SK-N-SH (cell line): ENCODE data around the gene RAB10. TPM values are rescaled to one million over a fixed set of nuclear protein-coding genes. Genes with fewer than 3 reads are reported as not detected.

Experiments
- CTCF ChIA-PET: fragments of 300-600, 350-600 bp; formaldehyde crosslinking; extraction: SDS; loops from one replicate; lab custom pipeline; 2021; lab: Yijun Ruan, JAX
- POLR2A ChIA-PET: fragments of 350-600 bp; sonication (Branson Sonifier 250); formaldehyde crosslinking; extraction: SDS; loops from one replicate; lab custom pipeline; 2020; ENCODE audit warnings: antibody characterized with exemption, inconsistent platforms; lab: Yijun Ruan, JAX
- DNase-seq: peaks from one replicate; pipeline ENCODE4 v3.0.0; 2012
- H2AFZ ChIP-seq: fragments of 200-600 bp; sonication (generic); 2 replicates; pipeline ENCODE4 v1.8.1; 2016; ENCODE audit warnings: antibody characterized with exemption, mild to moderate bottlenecking, low read depth
- H3F3A ChIP-seq: fragments of 200-600 bp; sonication (generic); replicated peaks from 2 replicates; pipeline ENCODE3; 2016; ENCODE audit warnings: antibody characterized with exemption, mild to moderate bottlenecking; ENCODE audit not compliant: insufficient read depth
- H3K27ac ChIP-seq, 2 experiments: fragments of 200-500 bp in 1 of 2; fragments of 200-600 bp in 1 of 2; sonication (Bioruptor generic) in 1 of 2; sonication (generic), shearing (Covaris generic) in 1 of 2; 2 replicates each; pipeline versions ENCODE4 v1.5.1 to v1.6.1; 2014 to 2016; ENCODE audit warnings: low read depth in 2 of 2, inconsistent platforms in 1 of 2, low read length in 1 of 2, mild to moderate bottlenecking in 1 of 2, mixed read lengths in 1 of 2
- H3K27me3 ChIP-seq: fragments of 200-600 bp; sonication (generic), shearing (Covaris generic); 2 replicates; pipeline ENCODE4 v1.6.1; 2016; ENCODE audit warnings: mixed run types; ENCODE audit not compliant: insufficient read depth
- H3K36me3 ChIP-seq, 2 experiments: fragments of 200-500 bp in 1 of 2; fragments of 200-600 bp in 1 of 2; sonication (Bioruptor generic) in 1 of 2; sonication (generic) in 1 of 2; replicated peaks in 1 of 2; 2 replicates each; pipeline versions ENCODE3 to v1.5.1; 2014 to 2016; ENCODE audit warnings: low read length in 1 of 2, mild to moderate bottlenecking in 1 of 2; ENCODE audit not compliant: insufficient read depth in 2 of 2, control insufficient read depth in 1 of 2
- H3K4me1 ChIP-seq, 2 experiments: fragments of 200-500 bp in 1 of 2; fragments of 200-600 bp in 1 of 2; sonication (Bioruptor generic) in 1 of 2; sonication (generic), shearing (Covaris generic) in 1 of 2; 2 replicates each; pipeline versions ENCODE4 v1.5.1 to v1.6.1; 2014 to 2016; ENCODE audit warnings: low read depth in 1 of 2, low read length in 1 of 2, mixed run types in 1 of 2; ENCODE audit not compliant: insufficient read depth in 2 of 2, control insufficient read depth in 1 of 2
- H3K4me2 ChIP-seq: fragments of 200-600 bp; sonication (generic), shearing (Covaris generic); 2 replicates; pipeline ENCODE4 v1.6.1; 2017; ENCODE audit warnings: mixed run types
- H3K4me3 ChIP-seq, 2 experiments: fragments of 200-500 bp in 1 of 2; fragments of 200-600 bp in 1 of 2; sonication (Bioruptor generic) in 1 of 2; sonication (generic), shearing (Covaris generic) in 1 of 2; 2 replicates each; pipeline versions ENCODE4 v1.5.1 to v1.8.1; 2014 to 2016; ENCODE audit warnings: low read depth in 2 of 2, inconsistent platforms in 1 of 2, low read length in 1 of 2, mild to moderate bottlenecking in 1 of 2, mixed read lengths in 1 of 2, moderate library complexity in 1 of 2
- H3K79me2 ChIP-seq: fragments of 200-600 bp; sonication (generic); 2 replicates; pipeline ENCODE4 v1.8.1; 2017; ENCODE audit warnings: mild to moderate bottlenecking; ENCODE audit not compliant: insufficient read depth
- H3K9ac ChIP-seq: fragments of 200-600 bp; sonication (generic); 2 replicates; pipeline ENCODE4 v1.6.1; 2017; ENCODE audit warnings: mixed run types
- H3K9me2 ChIP-seq: fragments of 200-600 bp; sonication (generic); 2 replicates; pipeline ENCODE4 v1.6.1; 2017; ENCODE audit warnings: mixed run types
- H3K9me3 ChIP-seq: fragments of 200-600 bp; sonication (generic); 2 replicates; pipeline ENCODE4 v1.6.1; 2017; ENCODE audit warnings: mixed run types, mild to moderate bottlenecking, moderate library complexity
- H4K20me1 ChIP-seq: fragments of 200-600 bp; sonication (generic); 2 replicates; pipeline ENCODE4 v1.6.1; 2017; ENCODE audit warnings: mild to moderate bottlenecking, mixed run types; ENCODE audit not compliant: insufficient read depth
- EP300 ChIP-seq, 2 experiments: IDR thresholded peaks; 2 replicates each; pipeline versions ENCODE4 v1.4.0 to v1.6.1; 2012; ENCODE audit warnings: borderline replicate concordance in 1 of 2, low read depth in 1 of 2, low read length in 1 of 2
- FOSL2 ChIP-seq: IDR thresholded peaks from 2 replicates; pipeline ENCODE4 v1.4.0; 2012; ENCODE audit warnings: low read depth, mild to moderate bottlenecking, moderate library complexity, borderline replicate concordance
- GABPA ChIP-seq: IDR thresholded peaks from 2 replicates; pipeline ENCODE4 v1.4.0; 2012; ENCODE audit warnings: low read depth, mild to moderate bottlenecking
- GATA2 ChIP-seq: sonication (generic); formaldehyde crosslinking; IDR thresholded peaks from 2 replicates; pipeline ENCODE4 v1.5.0; 2020; ENCODE audit warnings: mild to moderate bottlenecking, missing genetic modification reagents
- MEF2A ChIP-seq: IDR thresholded peaks from 2 replicates; pipeline ENCODE4 v1.4.0; 2012; ENCODE audit warnings: low read depth, borderline replicate concordance
- NFIC ChIP-seq: IDR thresholded peaks from 2 replicates; pipeline ENCODE4 v1.4.0; 2012; ENCODE audit warnings: borderline replicate concordance
- POLR2AphosphoS5 ChIP-seq: IDR thresholded peaks from 2 replicates; pipeline ENCODE4 v1.6.1; 2012; ENCODE audit warnings: low read depth, low read length
- RAD21 ChIP-seq: IDR thresholded peaks from 2 replicates; pipeline ENCODE4 v1.6.1; 2012; ENCODE audit warnings: mild to moderate bottlenecking, low read length
- RCOR1 ChIP-seq: fragments of 150-350 bp; IDR thresholded peaks from 2 replicates; pipeline ENCODE4 v1.6.1; 2017; ENCODE audit warnings: antibody characterized with exemption, low read length
- RFX5 ChIP-seq: IDR thresholded peaks from 2 replicates; pipeline ENCODE4 v1.6.1; 2012; ENCODE audit warnings: mild to moderate bottlenecking, improper control_type of control experiment, low read length
- SMC3 ChIP-seq: IDR thresholded peaks from 2 replicates; pipeline ENCODE4 v1.6.1; 2012; ENCODE audit warnings: low read depth, low read length, improper control_type of control experiment
- TAF1 ChIP-seq: IDR thresholded peaks from 2 replicates; pipeline ENCODE4 v1.6.1; 2012; ENCODE audit warnings: low read depth, mild to moderate bottlenecking, low read length, moderate library complexity, borderline replicate concordance
- TCF12 ChIP-seq: IDR thresholded peaks from 2 replicates; pipeline ENCODE4 v1.4.0; 2012
- TEAD4 ChIP-seq: IDR thresholded peaks from 2 replicates; pipeline ENCODE4 v1.4.0; 2012; ENCODE audit warnings: mild to moderate bottlenecking, borderline replicate concordance; ENCODE audit not compliant: insufficient read depth
- YY1 ChIP-seq: IDR thresholded peaks from 2 replicates; pipeline ENCODE4 v1.4.0; 2012; ENCODE audit warnings: low read depth, mild to moderate bottlenecking
- WGBS: methylation state at CpG from one replicate; pipeline ENCODE4 v1.1.6; 2017; ENCODE audit warnings: low lambda C conversion rate; 5-methylcytosine and 5-hydroxymethylcytosine counted together
- polyA plus RNA-seq, 3 experiments: library from polyadenylated mRNA; depleted of rRNA; stranded (reverse); fragments of >200 nt; gene quantifications; 2 replicates each; pipeline ENCODE4 v1.2.3, GENCODE V29; 2012
- TF ChIP-seq, protein P1 (sequence below): fragments of 150-350 bp; IDR thresholded peaks from 2 replicates; pipeline ENCODE4 v1.6.1; 2016; ENCODE audit warnings: mild to moderate bottlenecking, low read depth, low read length
- TF ChIP-seq, protein P2 (sequence below): IDR thresholded peaks from 2 replicates; pipeline ENCODE4 v1.4.0; 2012; ENCODE audit warnings: low read depth
- TF ChIP-seq, protein P3 (sequence below): fragments of 150-350 bp; IDR thresholded peaks from 2 replicates; pipeline ENCODE4 v1.6.1; 2017; ENCODE audit warnings: antibody characterized with exemption, low read length, low read depth, borderline replicate concordance

RAB10 gene
- polyA plus RNA-seq, 1 of the 3 experiments (the other 2 are of a cell fraction), result 47.5 TPM

DNA sequence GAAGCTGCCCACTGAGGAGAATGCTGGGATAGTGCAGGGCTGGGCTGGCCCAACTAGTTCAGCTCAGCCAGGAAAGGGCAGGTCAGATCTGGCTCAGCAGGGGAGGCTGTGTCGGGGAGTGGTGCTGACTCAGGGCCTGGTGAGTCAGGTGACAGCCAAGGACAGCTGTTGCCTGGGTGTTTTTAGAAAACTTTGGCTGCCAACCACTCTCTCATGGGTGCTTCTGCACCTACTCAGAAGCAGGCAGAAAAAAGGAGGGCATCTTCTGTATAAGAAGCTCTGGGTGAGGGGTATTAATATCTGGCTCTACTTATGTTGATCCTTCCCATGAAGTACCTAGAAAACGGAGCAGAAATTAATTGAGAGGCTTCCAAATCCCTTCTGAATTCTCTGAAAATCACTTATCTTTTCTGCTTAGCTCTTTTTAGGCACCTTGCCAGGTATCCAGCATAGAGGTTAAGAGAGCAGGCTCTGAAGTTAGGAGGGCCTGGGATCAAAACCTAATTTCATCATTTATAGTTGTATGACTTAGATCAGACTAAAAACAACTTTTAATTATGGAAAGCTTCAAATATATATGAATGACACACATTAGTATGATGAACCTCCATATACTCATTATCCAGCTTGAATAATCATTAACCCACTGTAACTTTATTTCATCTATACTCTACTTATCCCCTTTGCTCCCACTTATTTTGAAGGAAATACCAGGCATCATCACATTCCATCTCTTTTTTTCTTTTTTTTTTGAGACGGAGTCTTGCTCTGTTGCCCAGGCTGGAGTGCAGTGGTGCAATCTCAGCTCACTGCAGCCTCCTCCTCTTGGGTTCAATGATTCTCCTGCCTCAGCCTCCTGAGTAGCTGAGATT lies 15.5 kb upstream of the RAB10 start (continued):
- TF ChIP-seq, protein P1, sequence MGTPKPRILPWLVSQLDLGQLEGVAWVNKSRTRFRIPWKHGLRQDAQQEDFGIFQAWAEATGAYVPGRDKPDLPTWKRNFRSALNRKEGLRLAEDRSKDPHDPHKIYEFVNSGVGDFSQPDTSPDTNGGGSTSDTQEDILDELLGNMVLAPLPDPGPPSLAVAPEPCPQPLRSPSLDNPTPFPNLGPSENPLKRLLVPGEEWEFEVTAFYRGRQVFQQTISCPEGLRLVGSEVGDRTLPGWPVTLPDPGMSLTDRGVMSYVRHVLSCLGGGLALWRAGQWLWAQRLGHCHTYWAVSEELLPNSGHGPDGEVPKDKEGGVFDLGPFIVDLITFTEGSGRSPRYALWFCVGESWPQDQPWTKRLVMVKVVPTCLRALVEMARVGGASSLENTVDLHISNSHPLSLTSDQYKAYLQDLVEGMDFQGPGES, result no peak
- no peak for TF ChIP-seq POLR2AphosphoS5
- TF ChIP-seq, protein P2, sequence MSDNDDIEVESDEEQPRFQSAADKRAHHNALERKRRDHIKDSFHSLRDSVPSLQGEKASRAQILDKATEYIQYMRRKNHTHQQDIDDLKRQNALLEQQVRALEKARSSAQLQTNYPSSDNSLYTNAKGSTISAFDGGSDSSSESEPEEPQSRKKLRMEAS, result no peak

DNA sequence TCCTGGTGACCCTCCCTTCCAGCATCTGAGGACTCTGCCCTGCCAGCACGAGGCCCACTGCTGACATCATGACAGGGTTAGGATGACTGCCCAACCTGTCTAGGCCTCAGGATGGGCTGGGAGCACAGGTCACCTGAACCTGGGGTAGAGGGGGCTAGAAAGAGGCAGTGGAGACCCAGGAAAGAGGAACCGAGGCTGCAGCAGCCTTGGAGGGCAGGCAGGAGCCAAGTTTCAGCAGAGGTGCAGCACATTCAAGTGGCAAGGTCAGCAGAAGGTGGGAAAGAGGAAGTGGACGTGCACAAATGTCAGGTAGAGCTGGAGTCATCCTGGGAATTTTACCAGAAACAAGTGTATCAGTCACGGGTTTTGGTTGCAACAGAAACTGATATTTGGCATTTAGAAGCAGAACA lies 13.6 kb upstream of the RAB10 start:
- 77% methylated on average over 4 of the region's 4 CpGs for WGBS
- ChIA-PET POLR2A (no interaction called here), CTCF (interaction anchor here (3.3 kb wide), 1 partner anchor 28 kb away, joined by 10 read pairs; no protein-coding TSS in a partner anchor)
- no peaks in the 10 kb centered on the region for H3K79me2 ChIP-seq
- no peak overlapping the region for H3K4me3 ChIP-seq
- H3K27ac ChIP-seq, result no peak overlapping the region
- peaks cover 12% of the 10 kb centered on the region for H3F3A ChIP-seq
- H3K4me2 ChIP-seq, result no peak overlapping the region
- no peak overlapping the region for H3K9ac ChIP-seq
- no peaks in the 10 kb centered on the region for H3K36me3 ChIP-seq
- H2AFZ ChIP-seq, result no peak overlapping the region
- H3K4me1 ChIP-seq, result peaks cover 7 to 15% of the 10 kb centered on the region in 2 experiments; a peak in 3 of 4 replicates
- no peaks in the 10 kb centered on the region for H4K20me1 ChIP-seq
- no peaks in the 10 kb centered on the region for H3K27me3 ChIP-seq
- TF ChIP-seq EP300 (IDR thresholded peaks at IDR 0.05; ENCODE audit: borderline replicate concordance in 1 of 2, low read depth in 1 of 2, low read length in 1 of 2), result no peak
- TF ChIP-seq MEF2A, result no peak
- TF ChIP-seq, protein P3, sequence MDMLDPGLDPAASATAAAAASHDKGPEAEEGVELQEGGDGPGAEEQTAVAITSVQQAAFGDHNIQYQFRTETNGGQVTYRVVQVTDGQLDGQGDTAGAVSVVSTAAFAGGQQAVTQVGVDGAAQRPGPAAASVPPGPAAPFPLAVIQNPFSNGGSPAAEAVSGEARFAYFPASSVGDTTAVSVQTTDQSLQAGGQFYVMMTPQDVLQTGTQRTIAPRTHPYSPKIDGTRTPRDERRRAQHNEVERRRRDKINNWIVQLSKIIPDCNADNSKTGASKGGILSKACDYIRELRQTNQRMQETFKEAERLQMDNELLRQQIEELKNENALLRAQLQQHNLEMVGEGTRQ, result no peak
- TF ChIP-seq FOSL2, result no peak
- no peak for TF ChIP-seq RCOR1
- TF ChIP-seq POLR2AphosphoS5, result no peak
- TF ChIP-seq TCF12, result no peak
- no peak for TF ChIP-seq YY1
- H3K9me3 ChIP-seq, result no peaks in the 10 kb centered on the region
- no peaks in the 10 kb centered on the region for H3K9me2 ChIP-seq
- no peak for DNase-seq

DNA sequence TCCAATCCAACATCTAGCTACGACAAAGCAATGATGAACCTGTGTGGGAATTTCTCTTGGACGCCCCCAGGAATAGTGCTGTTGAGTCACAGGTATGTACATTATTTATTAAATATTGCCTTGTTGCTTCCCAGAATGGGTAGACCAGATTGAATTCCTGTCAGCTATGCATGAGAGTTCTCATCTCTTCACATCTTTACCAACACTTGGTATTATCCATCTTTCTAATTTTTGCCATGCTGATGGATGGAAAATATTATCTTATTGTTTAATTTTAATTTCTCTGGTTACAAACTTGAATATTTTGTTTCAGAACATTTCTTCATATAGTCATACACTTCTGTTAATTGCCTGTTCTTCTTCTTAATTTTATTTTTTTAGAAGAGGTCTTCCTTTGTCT lies 9.6 kb upstream of the RAB10 start:
- Histone ChIP-seq H4K20me1 (no peaks in the 10 kb centered on the region), H3K9ac (no peak overlapping the region), H3K9me3 (no peaks in the 10 kb centered on the region), H3K4me3 (no peak overlapping the region), H2AFZ (no peak overlapping the region), H3K79me2 (no peaks in the 10 kb centered on the region), H3K9me2 (no peaks in the 10 kb centered on the region), H3K27me3 (no peaks in the 10 kb centered on the region), H3K36me3 (no peaks in the 10 kb centered on the region), H3K4me1 (no peaks in the 10 kb centered on the region), H3K27ac (no peak overlapping the region), H3F3A (no peaks in the 10 kb centered on the region), H3K4me2 (no peak overlapping the region)
- ChIA-PET POLR2A (no interaction called here), CTCF (interaction anchor here (1.1 to 1.4 kb wide), 4 partner anchors 33 to 172 kb away, joined by 3 to 4 read pairs (median 4); no protein-coding TSS in a partner anchor)
- no peak for DNase-seq
- WGBS, result 85% methylated on average over 2 of the region's 2 CpGs
- TF ChIP-seq FOSL2 (no peak), RAD21 (no peak), NFIC (no peak), TAF1 (no peak), RFX5 (no peak), GATA2 (CRISPR knock-in tag) (no peak), TEAD4 (no peak), RCOR1 (no peak), SMC3 (no peak), YY1 (no peak), GABPA (no peak), POLR2AphosphoS5 (no peak)
- TF ChIP-seq, protein P2, result no peak
- TF ChIP-seq, protein P3, result no peak
